ENCODE data around the gene ZFYVE27.

ZFYVE27 gene

DNA sequence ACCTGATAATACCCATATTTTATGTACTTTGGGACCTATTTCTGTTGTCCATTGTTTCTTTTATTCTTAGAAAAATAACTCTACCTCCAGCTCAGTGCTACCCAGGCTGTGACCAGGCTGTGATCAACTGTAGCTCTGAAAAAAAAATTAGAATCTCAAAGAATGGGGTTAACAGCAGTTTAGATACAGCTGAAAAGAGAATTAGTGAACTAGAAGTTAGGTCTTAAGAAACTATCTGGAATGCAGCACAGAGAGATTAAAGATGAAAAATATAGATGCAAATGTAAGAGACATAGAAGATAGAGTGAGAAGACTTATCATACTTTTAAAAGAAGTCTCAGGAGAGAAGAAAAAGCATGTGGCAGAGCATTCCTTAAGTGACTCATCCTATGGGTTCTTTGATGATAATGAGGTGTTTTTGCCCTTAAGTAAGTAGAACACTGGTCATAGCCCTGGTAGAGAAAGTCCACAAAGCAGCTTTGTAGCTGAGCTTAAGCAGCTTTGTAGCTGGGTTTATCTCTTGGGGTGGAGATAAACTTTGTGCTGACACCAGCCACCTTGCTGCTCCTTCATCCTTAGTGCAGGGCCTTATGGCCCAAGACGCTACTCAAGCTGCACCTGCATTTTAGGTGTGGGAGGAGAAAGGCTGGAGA, 62.2 kb downstream of the ZFYVE27 start:
- DNase-seq, result no peak

DNA sequence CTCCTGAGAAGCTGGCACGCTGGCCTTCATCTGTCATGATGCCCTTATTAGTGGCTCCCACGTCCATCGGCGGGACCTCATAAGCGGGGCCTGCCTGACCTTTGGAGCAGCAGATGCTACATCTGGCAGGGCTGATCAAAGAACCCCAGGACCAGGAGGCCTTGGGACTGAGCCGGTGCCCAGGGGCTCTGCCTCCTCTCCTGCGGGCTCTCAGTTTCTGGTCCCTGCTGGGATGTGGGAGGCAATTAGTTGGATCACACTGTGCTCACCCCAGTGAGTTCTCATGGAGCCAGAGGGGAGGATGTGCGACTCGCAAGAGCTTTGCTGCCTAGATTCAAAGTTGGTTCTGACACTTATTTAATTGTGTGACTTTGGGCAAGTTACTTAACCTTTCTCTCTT, 63.5 kb downstream of the ZFYVE27 start:
- no peak for DNase-seq

DNA sequence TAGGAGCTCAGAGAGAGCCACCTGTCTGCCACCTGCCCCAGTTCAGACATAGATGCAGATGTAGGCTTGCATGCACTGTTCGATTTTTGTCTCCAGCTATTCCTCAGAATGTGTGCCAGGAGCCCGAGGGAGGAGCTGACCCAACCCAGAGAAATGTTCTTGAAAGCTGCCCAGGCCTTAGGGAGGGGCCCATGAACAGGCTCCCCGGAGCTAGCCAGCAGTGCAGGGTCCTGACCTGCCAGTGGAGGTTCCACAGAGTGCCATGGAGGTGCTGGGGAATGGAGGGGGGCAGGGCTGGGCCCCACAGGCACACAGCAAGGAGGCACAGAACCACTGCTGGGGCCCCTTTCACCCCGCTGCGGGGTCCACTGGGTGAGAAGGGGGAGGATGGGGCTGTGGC, 64.5 kb downstream of the ZFYVE27 start:
- no peak for DNase-seq

DNA sequence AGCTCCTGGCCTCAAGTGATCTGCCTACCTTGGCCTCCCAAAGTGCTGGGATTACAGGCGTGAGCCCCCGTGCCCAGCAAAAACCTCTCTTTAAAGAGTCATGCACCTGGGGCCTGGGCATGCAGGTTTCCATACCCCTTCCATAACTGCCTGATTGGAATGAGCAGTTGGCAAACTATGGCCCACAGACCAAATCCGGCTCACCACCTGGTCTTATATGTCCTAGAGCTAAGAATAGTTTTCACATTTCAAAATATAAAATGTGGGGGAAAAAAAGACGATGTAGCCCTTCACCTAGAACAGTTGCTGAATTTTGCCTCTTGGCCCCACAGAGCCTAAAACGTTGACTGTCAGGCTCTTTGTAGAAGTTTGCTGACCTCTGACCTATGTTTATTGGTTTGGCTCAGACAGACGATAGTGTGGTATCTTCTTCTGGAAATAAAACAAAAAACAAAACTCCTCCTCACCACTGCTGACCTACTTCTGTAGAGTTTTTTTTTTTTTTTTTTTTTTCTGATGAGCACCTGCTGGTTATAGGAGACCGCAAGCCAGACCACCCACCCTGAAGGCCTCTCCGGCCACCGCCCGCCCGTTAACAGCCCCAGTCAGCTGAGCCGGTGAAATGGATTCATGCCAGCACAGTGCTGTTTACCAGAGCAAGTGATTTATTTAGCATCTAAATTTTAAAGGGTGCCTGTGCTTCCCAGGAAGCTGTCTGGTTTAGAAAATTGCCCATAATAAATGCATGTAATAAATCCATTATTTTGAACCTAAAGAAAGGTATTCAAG, 68.4 kb downstream of the ZFYVE27 start:
- no peak for DNase-seq

DNA sequence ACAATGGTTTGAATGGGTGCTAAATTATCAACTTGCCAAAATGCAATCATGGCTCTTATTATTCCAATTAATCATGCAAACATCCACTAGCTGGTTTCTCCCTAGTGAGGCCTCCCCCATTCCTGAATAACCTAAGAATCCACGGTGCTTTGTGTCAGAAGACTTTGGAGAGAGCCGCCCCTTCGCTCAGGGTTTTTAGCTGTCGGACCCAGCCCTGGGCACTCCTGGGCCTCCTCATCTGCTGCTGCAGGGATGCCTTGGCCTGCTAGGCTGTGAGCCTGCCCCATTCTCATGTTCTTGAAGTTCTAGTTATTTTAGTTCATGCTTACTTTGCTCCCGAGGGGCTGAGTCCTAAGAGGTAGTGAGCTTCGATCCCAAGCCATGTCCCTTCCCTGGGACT, 69.0 kb downstream of the ZFYVE27 start:
- no peak for DNase-seq

DNA sequence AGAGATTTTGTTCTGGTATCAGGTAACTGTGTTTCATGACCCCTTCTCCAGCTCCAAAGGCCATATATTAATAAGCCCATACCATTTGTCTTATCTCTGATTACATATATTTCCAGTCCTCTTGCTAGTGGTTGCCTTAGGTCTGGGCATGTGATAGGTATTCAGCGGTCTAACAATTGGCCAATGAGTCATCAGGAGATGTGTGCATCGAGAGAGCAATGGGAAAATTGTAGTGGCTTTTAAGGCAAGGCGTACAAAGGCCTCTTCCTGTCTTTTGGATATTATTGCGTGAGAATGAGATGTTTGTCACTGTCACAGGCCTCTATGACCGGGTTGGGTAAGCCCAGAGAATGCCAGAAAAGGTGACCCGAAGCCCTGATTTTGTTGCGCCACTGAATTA, 73.5 kb downstream of the ZFYVE27 start:
- DNase-seq, result no peak
